Measurements from ENCODE around the gene RAD21L1. TPM values are rescaled to one million over a fixed set of nuclear protein-coding genes. Genes with fewer than 3 reads are reported as not detected.

The RAD21L1 gene
- total RNA-seq, 2 donors from 2014 or later = not detected

- peaks cover 0 to 25% of the 10 kb centered on the region in 2 donors for H3K4me1 ChIP-seq
- no peak for DNase-seq (ENCODE audit: low spot score)
- H3K9me3 ChIP-seq = no peaks in the 10 kb centered on the region
- H3K4me3 ChIP-seq = no peak overlapping the region
- no peaks in the 10 kb centered on the region for H3K36me3 ChIP-seq
- TF ChIP-seq CTCF (IDR thresholded peaks at IDR 0.05) = no peak
- H3K27me3 ChIP-seq = no peaks in the 10 kb centered on the region
- no peak overlapping the region for H3K27ac ChIP-seq
These were observed 35.0 kb upstream of the RAD21L1 start for GRCh38 chr20:1190847-1191246.

- no peak overlapping the region for H3K4me3 ChIP-seq
- DNase-seq (ENCODE audit: low spot score) = no peak
- no peak overlapping the region for H3K27ac ChIP-seq
- no peaks in the 10 kb centered on the region for H3K36me3 ChIP-seq
- H3K27me3 ChIP-seq = no peaks in the 10 kb centered on the region
- H3K9me3 ChIP-seq = no peaks in the 10 kb centered on the region
- H3K4me1 ChIP-seq = peaks cover 0 to 22% of the 10 kb centered on the region in 2 donors
- no peak for TF ChIP-seq CTCF (IDR thresholded peaks at IDR 0.05)
These were observed 34.5 kb upstream of the RAD21L1 start for GRCh38 chr20:1191299-1191698.

GRCh38 chr20:1195226-1195625 lies 30.6 kb upstream of the RAD21L1 start:
- Histone ChIP-seq H3K4me1 (peaks cover 0 to 6% of the 10 kb centered on the region in 2 donors), H3K27me3 (no peaks in the 10 kb centered on the region), H3K36me3 (no peaks in the 10 kb centered on the region), H3K9me3 (no peaks in the 10 kb centered on the region), H3K27ac (no peak overlapping the region), H3K4me3 (no peak overlapping the region)
- DNase-seq (ENCODE audit: low spot score) = no peak
- no peak for TF ChIP-seq CTCF (IDR thresholded peaks at IDR 0.05)

- no peak for TF ChIP-seq CTCF (IDR thresholded peaks at IDR 0.05)
- H3K4me1 ChIP-seq = no peaks in the 10 kb centered on the region
- DNase-seq (ENCODE audit: low spot score) = no peak
- H3K27me3 ChIP-seq = no peaks in the 10 kb centered on the region
- H3K4me3 ChIP-seq = no peak overlapping the region
- H3K27ac ChIP-seq = no peak overlapping the region
- no peaks in the 10 kb centered on the region for H3K36me3 ChIP-seq
- no peaks in the 10 kb centered on the region for H3K9me3 ChIP-seq
These were observed 29.2 kb upstream of the RAD21L1 start for GRCh38 chr20:1196634-1197033.

- TF ChIP-seq CTCF (IDR thresholded peaks at IDR 0.05) = no peak
- H3K4me1 ChIP-seq = no peaks in the 10 kb centered on the region
- DNase-seq (ENCODE audit: low spot score) = no peak
- H3K36me3 ChIP-seq = no peaks in the 10 kb centered on the region
- no peak overlapping the region for H3K4me3 ChIP-seq
- H3K9me3 ChIP-seq = no peaks in the 10 kb centered on the region
- no peak overlapping the region for H3K27ac ChIP-seq
- no peaks in the 10 kb centered on the region for H3K27me3 ChIP-seq
These were observed 28.0 kb upstream of the RAD21L1 start for GRCh38 chr20:1197801-1198200.

- no peak overlapping the region for H3K4me3 ChIP-seq
- no peak for DNase-seq (ENCODE audit: low spot score)
- H3K27me3 ChIP-seq = no peaks in the 10 kb centered on the region
- no peak overlapping the region for H3K27ac ChIP-seq
- TF ChIP-seq CTCF (IDR thresholded peaks at IDR 0.05) = no peak
- no peaks in the 10 kb centered on the region for H3K36me3 ChIP-seq
- H3K4me1 ChIP-seq = no peaks in the 10 kb centered on the region
- no peaks in the 10 kb centered on the region for H3K9me3 ChIP-seq
These were observed 27.1 kb upstream of the RAD21L1 start for GRCh38 chr20:1198751-1199150.

All from right atrium auricular region (tissue), 2 donors.